ENCODE results near the gene ACOT12. TPM values are rescaled to one million over a fixed set of nuclear protein-coding genes. Genes with fewer than 3 reads are reported as not detected.

The ACOT12 gene
- total RNA-seq, 1 experiment from 2014 or later, result not detected

- Histone ChIP-seq H3K4me2 (ENCODE audit: insufficient read depth, insufficient read length, low read length) (no peak overlapping the region), H2AFZ (ENCODE audit: low read length) (no peak overlapping the region), H2BK15ac (ENCODE audit: low read depth, low read length) (no peak overlapping the region), H3T11ph (ENCODE audit: low read length) (no peak overlapping the region), H4K8ac (replicated peaks; ENCODE audit: insufficient read length, low read depth, low read length) (no peak overlapping the region), H2BK120ac (ENCODE audit: low read depth, low read length, poor library complexity, severe bottlenecking) (no peak overlapping the region), H4K91ac (ENCODE audit: insufficient read length, low read depth, low read length) (no peak overlapping the region), H4K20me1 (ENCODE audit: control insufficient read depth, insufficient read depth, insufficient read length) (no peaks in the 10 kb centered on the region), H3K56ac (ENCODE audit: insufficient read length, low read depth, low read length) (no peak overlapping the region), H3K18ac (ENCODE audit: insufficient read length, low read depth, low read length) (no peak overlapping the region), H3K9me3 (ENCODE audit: control insufficient read depth, low read depth, low read length) (no peaks in the 10 kb centered on the region), H3K27ac (ENCODE audit: insufficient read length, low read depth, low read length) (no peak overlapping the region), H3K4me1 (ENCODE audit: insufficient read depth, low read length) (no peaks in the 10 kb centered on the region), H2AK5ac (ENCODE audit: insufficient read length, low read length) (no peak overlapping the region), H3K4ac (ENCODE audit: low read depth, low read length) (no peak overlapping the region), H3K9ac (ENCODE audit: extremely low read depth, insufficient read length, low read length) (no peak overlapping the region), H3K23ac (ENCODE audit: insufficient read length, low read depth, low read length) (no peak overlapping the region), H4K5ac (ENCODE audit: insufficient read length, low read depth, low read length) (no peak overlapping the region), H3K27me3 (ENCODE audit: insufficient read depth, low read length) (no peaks in the 10 kb centered on the region), H3K23me2 (ENCODE audit: insufficient read length, low read depth, low read length, poor library complexity, severe bottlenecking) (no peaks in the 10 kb centered on the region), H2BK12ac (ENCODE audit: insufficient read length, low read depth, low read length) (no peak overlapping the region), H2BK5ac (ENCODE audit: insufficient read length, low read length) (no peak overlapping the region), H3K14ac (ENCODE audit: insufficient read depth, low read length) (no peak overlapping the region), H3K79me1 (ENCODE audit: insufficient read depth, low read depth, low read length, poor library complexity, severe bottlenecking) (no peaks in the 10 kb centered on the region), H3K79me2 (ENCODE audit: insufficient read depth, low read length) (no peaks in the 10 kb centered on the region), H2BK20ac (ENCODE audit: low read depth, low read length, poor library complexity, severe bottlenecking) (no peak overlapping the region)
- no peak for TF ChIP-seq CTCF (conservative IDR thresholded peaks at IDR 0.05)
- peaks cover 4 to 20% of the 10 kb centered on the region in 2 experiments; a peak in 2 of 4 replicates for H3K4me1 Mint-ChIP-seq
- no peaks in the 10 kb centered on the region for H3K27me3 Mint-ChIP-seq (ENCODE audit: low read depth)
- no peak overlapping the region for H3K27ac Mint-ChIP-seq
- WGBS (ENCODE audit: extremely low coverage, insufficient read length, low lambda C conversion rate), result no CpG with 5 or more reads among the region's 2 CpGs
- DNase-seq, result no peak
- no peaks in the 10 kb centered on the region for H3K9me3 Mint-ChIP-seq
- H3K36me3 Mint-ChIP-seq (ENCODE audit: insufficient read depth in 1 of 3, low read depth in 3 of 3), result no peaks in the 10 kb centered on the region
- H3K4me3 Mint-ChIP-seq, result no peak overlapping the region
Measured at GRCh38 chr5:81409361-81409760, 15.4 kb upstream of the ACOT12 start.

All from H9 (cell line).